Ascending aorta (tissue), 2 donors: ENCODE results near the gene MCUB. TPM values are rescaled to one million over a fixed set of nuclear protein-coding genes. Genes with fewer than 3 reads are reported as not detected.
"Not testable (repeated sequence)": the region's sequence is repeated elsewhere in the genome, so short reads cannot be mapped to it uniquely, and the experiment has no call there.

Source experiments
- DNase-seq, 2 donors: peaks; one replicate each; pipeline ENCODE4 v3.0.0-alpha.2; 2019; ENCODE audit warnings: low spot score in 2 of 2
- H3K27ac ChIP-seq, 2 donors: fragments of 200-600 bp; sonication (generic); one replicate each; pipeline ENCODE4 v1.5.1; 2016 to 2017; ENCODE audit warnings: mild to moderate bottlenecking in 1 of 2
- H3K27me3 ChIP-seq: fragments of 200-600 bp; sonication (generic); one replicate; pipeline ENCODE4 v1.5.1; 2017
- H3K36me3 ChIP-seq, 2 donors: fragments of 200-600 bp; sonication (generic); one replicate each; pipeline ENCODE4 v1.5.1; 2016
- H3K4me1 ChIP-seq, 2 donors: fragments of 200-600 bp; sonication (generic); one replicate each; pipeline ENCODE4 v1.5.1; 2016 to 2017; ENCODE audit warnings: mild to moderate bottlenecking in 1 of 2
- H3K4me3 ChIP-seq, 2 donors: fragments of 200-600 bp; sonication (generic); one replicate each; pipeline ENCODE4 v1.5.1; 2016 to 2017; ENCODE audit warnings: mild to moderate bottlenecking in 1 of 2
- H3K9me3 ChIP-seq, 2 donors: fragments of 200-600 bp; sonication (generic); one replicate each; pipeline ENCODE4 v1.5.1; 2016
- intact Hi-C: fragments of 100-400 bp; cut with DNase I; formaldehyde crosslinking; loops from one replicate; pipeline ENCODE4 v1.15.1; 2023
- total RNA-seq: library from RNA; depleted of rRNA; stranded (reverse); fragments of >200 nt; gene quantifications from one replicate; pipeline ENCODE4 v1.1.0, GENCODE V29; 2016
- TF ChIP-seq, protein P1 (sequence below), 3 experiments: fragments of 200-600 bp in 2 of 3; fragments of 450-650 bp in 1 of 3; sonication (generic) in 2 of 3; IDR thresholded peaks; one replicate each; pipeline ENCODE4 v1.5.1; 2016 to 2019; ENCODE audit warnings: antibody characterized with exemption in 3 of 3, mild to moderate bottlenecking in 1 of 3, moderate library complexity in 1 of 3

The MCUB gene
- total RNA-seq, 1 donor from 2014 or later = 430 TPM

DNA sequence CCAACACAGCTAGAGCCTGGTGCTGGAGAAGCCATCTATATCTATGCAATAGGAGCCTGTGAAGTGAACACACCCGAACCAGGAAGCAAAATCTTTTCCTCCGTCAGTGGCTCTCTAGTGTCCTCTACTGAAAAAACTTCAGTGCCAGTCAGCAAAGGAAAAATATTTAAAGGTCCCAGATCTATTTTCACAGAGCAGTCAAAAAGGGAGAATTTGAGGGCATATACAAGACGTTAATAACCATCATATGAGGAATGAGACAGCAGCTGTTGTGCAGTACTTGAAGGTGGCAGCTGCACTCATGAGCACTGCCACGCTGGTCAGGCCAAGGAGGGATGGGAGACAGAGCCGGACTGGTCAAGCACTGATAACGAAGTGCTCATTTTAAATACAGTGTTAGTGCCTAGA is 14.4 kb downstream of the MCUB start:
- H3K9me3 ChIP-seq = peaks cover 0 to 11% of the 10 kb centered on the region in 2 donors
- no peaks in the 10 kb centered on the region for H3K27me3 ChIP-seq
- no peaks in the 10 kb centered on the region for H3K4me1 ChIP-seq
- no peak overlapping the region for H3K27ac ChIP-seq
- intact Hi-C loops = no loop called here
- no peak overlapping the region for H3K4me3 ChIP-seq
- DNase-seq = no peak
- no peaks in the 10 kb centered on the region for H3K36me3 ChIP-seq
- TF ChIP-seq, protein P1, sequence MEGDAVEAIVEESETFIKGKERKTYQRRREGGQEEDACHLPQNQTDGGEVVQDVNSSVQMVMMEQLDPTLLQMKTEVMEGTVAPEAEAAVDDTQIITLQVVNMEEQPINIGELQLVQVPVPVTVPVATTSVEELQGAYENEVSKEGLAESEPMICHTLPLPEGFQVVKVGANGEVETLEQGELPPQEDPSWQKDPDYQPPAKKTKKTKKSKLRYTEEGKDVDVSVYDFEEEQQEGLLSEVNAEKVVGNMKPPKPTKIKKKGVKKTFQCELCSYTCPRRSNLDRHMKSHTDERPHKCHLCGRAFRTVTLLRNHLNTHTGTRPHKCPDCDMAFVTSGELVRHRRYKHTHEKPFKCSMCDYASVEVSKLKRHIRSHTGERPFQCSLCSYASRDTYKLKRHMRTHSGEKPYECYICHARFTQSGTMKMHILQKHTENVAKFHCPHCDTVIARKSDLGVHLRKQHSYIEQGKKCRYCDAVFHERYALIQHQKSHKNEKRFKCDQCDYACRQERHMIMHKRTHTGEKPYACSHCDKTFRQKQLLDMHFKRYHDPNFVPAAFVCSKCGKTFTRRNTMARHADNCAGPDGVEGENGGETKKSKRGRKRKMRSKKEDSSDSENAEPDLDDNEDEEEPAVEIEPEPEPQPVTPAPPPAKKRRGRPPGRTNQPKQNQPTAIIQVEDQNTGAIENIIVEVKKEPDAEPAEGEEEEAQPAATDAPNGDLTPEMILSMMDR (IDR thresholded peaks at IDR 0.05) = no peak

- intact Hi-C loops = no loop called here
- no peaks in the 10 kb centered on the region for H3K27me3 ChIP-seq
- TF ChIP-seq, protein P1 (IDR thresholded peaks at IDR 0.05) = no peak
- H3K4me3 ChIP-seq = no peak overlapping the region
- H3K9me3 ChIP-seq = peaks cover 0 to 11% of the 10 kb centered on the region in 2 donors
- H3K27ac ChIP-seq = no peak overlapping the region
- DNase-seq = no peak
- no peaks in the 10 kb centered on the region for H3K36me3 ChIP-seq
- H3K4me1 ChIP-seq = no peaks in the 10 kb centered on the region
Observed at GRCh38 chr4:109574931-109575804, 15.1 kb downstream of the MCUB start.

DNA sequence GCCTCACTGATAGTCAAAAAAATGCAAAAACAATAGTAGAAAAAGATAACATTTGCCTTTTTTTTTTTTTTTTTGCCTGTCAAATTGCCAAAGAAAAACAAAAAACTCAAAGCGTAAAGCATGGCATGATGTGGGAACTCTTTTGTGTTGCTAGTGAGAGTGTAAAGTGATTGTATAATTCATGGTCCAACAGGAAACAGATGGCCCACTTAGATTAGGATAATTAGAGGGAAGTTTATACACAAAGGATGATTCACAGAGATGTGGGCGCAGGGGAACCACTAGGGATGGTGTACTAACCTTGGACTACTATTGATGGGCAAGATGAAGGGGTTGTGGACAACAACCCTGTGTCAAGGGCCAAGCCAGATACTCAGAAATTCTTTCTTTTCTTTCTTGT is 16.4 kb downstream of the MCUB start:
- TF ChIP-seq, protein P1 (IDR thresholded peaks at IDR 0.05) = no peak
- intact Hi-C loops = no loop called here
- Histone ChIP-seq H3K4me1 (no peaks in the 10 kb centered on the region), H3K9me3 (peaks cover 4 to 12% of the 10 kb centered on the region in 2 donors), H3K4me3 (no peak overlapping the region), H3K36me3 (no peaks in the 10 kb centered on the region), H3K27ac (no peak overlapping the region), H3K27me3 (no peaks in the 10 kb centered on the region)
- no peak for DNase-seq

DNA sequence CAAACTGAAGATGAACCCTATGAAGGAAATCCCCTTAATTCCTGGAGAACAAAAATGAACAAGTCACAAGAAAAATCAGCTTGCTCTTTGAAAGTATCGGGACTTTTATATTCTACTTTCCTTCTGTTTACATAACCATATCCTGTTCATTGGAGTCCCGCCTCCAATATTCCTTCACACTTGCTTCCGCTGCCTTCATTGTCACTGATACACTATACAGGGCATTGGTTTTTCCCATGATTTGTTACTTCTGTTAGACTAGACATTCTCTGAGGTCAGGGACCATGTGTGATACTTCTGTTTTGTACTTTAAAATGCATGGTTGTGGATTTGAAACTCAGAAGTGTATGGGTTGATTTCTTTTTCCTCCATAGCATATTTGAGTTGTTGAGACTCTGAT is 18.8 kb downstream of the MCUB start:
- no peak overlapping the region for H3K27ac ChIP-seq
- no peak overlapping the region for H3K4me3 ChIP-seq
- DNase-seq = no peak
- no peaks in the 10 kb centered on the region for H3K36me3 ChIP-seq
- H3K9me3 ChIP-seq = peaks cover 4 to 8% of the 10 kb centered on the region in 2 donors
- no peaks in the 10 kb centered on the region for H3K4me1 ChIP-seq
- intact Hi-C loops = no loop called here
- H3K27me3 ChIP-seq = no peaks in the 10 kb centered on the region
- TF ChIP-seq, protein P1 (IDR thresholded peaks at IDR 0.05) = no peak

DNA sequence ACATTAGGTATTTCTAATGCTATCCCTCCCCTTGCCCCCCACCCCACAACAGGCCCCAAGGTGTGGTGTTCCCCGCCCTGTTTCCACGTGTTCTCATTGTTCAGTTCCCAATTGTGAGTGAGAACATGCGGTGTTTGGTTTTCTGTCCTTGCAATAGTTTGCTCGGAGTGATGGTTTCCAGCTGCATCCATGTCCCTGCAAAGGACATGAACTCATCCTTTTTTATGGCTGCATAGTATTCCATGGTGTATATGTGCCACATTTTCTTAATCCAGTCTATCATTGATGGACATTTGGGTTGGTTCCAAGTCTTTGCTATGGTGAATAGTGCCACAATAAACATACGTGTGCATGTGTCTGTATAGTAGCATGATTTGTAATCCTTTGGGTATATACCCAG is 20.0 kb downstream of the MCUB start:
- DNase-seq, intact Hi-C loops, H3K4me1 ChIP-seq, H3K27ac ChIP-seq, H3K36me3 ChIP-seq, H3K27me3 ChIP-seq, H3K4me3 ChIP-seq, H3K9me3 ChIP-seq: not testable (repeated sequence)

GRCh38 chr4:109588176-109588575 is 28.1 kb downstream of the MCUB start:
- TF ChIP-seq, protein P1 (IDR thresholded peaks at IDR 0.05) = no peak
- Histone ChIP-seq H3K4me3 (no peak overlapping the region), H3K27me3 (no peaks in the 10 kb centered on the region), H3K9me3 (peaks cover 0 to 4% of the 10 kb centered on the region in 2 donors), H3K36me3 (no peaks in the 10 kb centered on the region), H3K27ac (no peak overlapping the region), H3K4me1 (no peaks in the 10 kb centered on the region)
- no peak for DNase-seq
- intact Hi-C loops = no loop called here
